H9 (cell line): ENCODE measurements around the gene CYSTM1. TPM values are rescaled to one million over a fixed set of nuclear protein-coding genes. Genes with fewer than 3 reads are reported as not detected.
A peak's percentile ranks its signal among the peaks of the same experiment; 100 is the strongest.

Experiments
- DNase-seq: peaks from one replicate; pipeline ENCODE4 v3.0.0-alpha.2; 2017
- H2AFZ ChIP-seq: one replicate; pipeline ENCODE4 v1.6.1; 2013; ENCODE audit warnings: mild to moderate bottlenecking, low read length, control low read depth, moderate library complexity
- H2AK5ac ChIP-seq: 2 replicates; pipeline ENCODE4 v1.6.1; 2013; ENCODE audit warnings: low read length, control low read depth, mixed read lengths; ENCODE audit not compliant: insufficient read length
- H2BK120ac ChIP-seq: one replicate; pipeline ENCODE4 v1.6.1; 2013; ENCODE audit warnings: low read depth, mild to moderate bottlenecking, low read length, control low read depth, inconsistent platforms; ENCODE audit not compliant: poor library complexity, severe bottlenecking
- H2BK12ac ChIP-seq: 2 replicates; pipeline ENCODE4 v1.6.1; 2013; ENCODE audit warnings: low read length, control low read depth, mixed read lengths, low read depth; ENCODE audit not compliant: insufficient read length
- H2BK15ac ChIP-seq: 2 replicates; pipeline ENCODE4 v1.6.1; 2013; ENCODE audit warnings: low read depth, low read length, control low read depth
- H2BK20ac ChIP-seq: one replicate; pipeline ENCODE4 v1.6.1; 2013; ENCODE audit warnings: low read depth, mild to moderate bottlenecking, low read length, control low read depth, inconsistent platforms; ENCODE audit not compliant: poor library complexity, severe bottlenecking
- H2BK5ac ChIP-seq: 2 replicates; pipeline ENCODE4 v1.6.1; 2013; ENCODE audit warnings: low read length, control low read depth, mixed read lengths; ENCODE audit not compliant: insufficient read length
- H3K14ac ChIP-seq: 2 replicates; pipeline ENCODE4 v1.6.1; 2013; ENCODE audit warnings: low read length, control low read depth; ENCODE audit not compliant: insufficient read depth
- H3K18ac ChIP-seq: 2 replicates; pipeline ENCODE4 v1.6.1; 2013; ENCODE audit warnings: low read depth, mild to moderate bottlenecking, mixed read lengths, low read length, control low read depth; ENCODE audit not compliant: insufficient read length
- H3K23ac ChIP-seq: 2 replicates; pipeline ENCODE4 v1.6.1; 2013; ENCODE audit warnings: low read length, control low read depth, mixed read lengths, low read depth; ENCODE audit not compliant: insufficient read length
- H3K23me2 ChIP-seq: 2 replicates; pipeline ENCODE4 v1.6.1; 2013; ENCODE audit warnings: low read depth, mild to moderate bottlenecking, mixed read lengths, low read length, control low read depth; ENCODE audit not compliant: insufficient read length, poor library complexity, severe bottlenecking
- H3K27ac ChIP-seq: 2 replicates; pipeline ENCODE4 v1.5.1; 2013; ENCODE audit warnings: low read length, control low read depth, mixed read lengths, low read depth; ENCODE audit not compliant: insufficient read length
- H3K27me3 ChIP-seq: 2 replicates; pipeline ENCODE4 v1.6.1; 2013; ENCODE audit warnings: low read length, control low read depth, inconsistent platforms; ENCODE audit not compliant: insufficient read depth
- H3K4ac ChIP-seq: 2 replicates; pipeline ENCODE4 v1.6.1; 2013; ENCODE audit warnings: low read depth, mild to moderate bottlenecking, control low read depth, inconsistent platforms, low read length, moderate library complexity
- H3K4me1 ChIP-seq: 2 replicates; pipeline ENCODE4 v1.6.1; 2013; ENCODE audit warnings: low read length, control low read depth, inconsistent platforms; ENCODE audit not compliant: insufficient read depth
- H3K4me2 ChIP-seq: 2 replicates; pipeline ENCODE4 v1.6.1; 2013; ENCODE audit warnings: low read length, control low read depth, mixed read lengths; ENCODE audit not compliant: insufficient read length, insufficient read depth
- H3K56ac ChIP-seq: 2 replicates; pipeline ENCODE4 v1.6.1; 2013; ENCODE audit warnings: low read depth, mild to moderate bottlenecking, mixed read lengths, low read length, control low read depth; ENCODE audit not compliant: insufficient read length
- H3K79me1 ChIP-seq: 2 replicates; pipeline ENCODE4 v1.6.1; 2013; ENCODE audit warnings: low read depth, mild to moderate bottlenecking, moderate library complexity, low read length, control low read depth, inconsistent platforms; ENCODE audit not compliant: insufficient read depth, poor library complexity, severe bottlenecking
- H3K79me2 ChIP-seq: 2 replicates; pipeline ENCODE4 v1.6.1; 2013; ENCODE audit warnings: low read length, control low read depth, inconsistent platforms; ENCODE audit not compliant: insufficient read depth
- H3K9ac ChIP-seq: 2 replicates; pipeline ENCODE4 v1.6.1; 2013; ENCODE audit warnings: low read length, control low read depth, mixed read lengths; ENCODE audit not compliant: insufficient read length; ENCODE audit errors: extremely low read depth
- H3K9me3 ChIP-seq: one replicate; pipeline ENCODE4 v1.6.1; 2013; ENCODE audit warnings: low read depth, low read length, inconsistent platforms; ENCODE audit not compliant: control insufficient read depth
- H3T11ph ChIP-seq: one replicate; pipeline ENCODE4 v1.6.1; 2013; ENCODE audit warnings: mild to moderate bottlenecking, low read length, control low read depth, inconsistent platforms
- H4K20me1 ChIP-seq: one replicate; pipeline ENCODE4 v1.6.1; 2013; ENCODE audit not compliant: control insufficient read depth, insufficient read length, insufficient read depth
- H4K5ac ChIP-seq: 2 replicates; pipeline ENCODE4 v1.6.1; 2013; ENCODE audit warnings: low read depth, mild to moderate bottlenecking, mixed read lengths, low read length, control low read depth; ENCODE audit not compliant: insufficient read length
- H4K8ac ChIP-seq: replicated peaks from 2 replicates; pipeline ENCODE4 v1.6.1; 2013; ENCODE audit warnings: low read length, control low read depth, mixed read lengths, low read depth; ENCODE audit not compliant: insufficient read length
- H4K91ac ChIP-seq: 2 replicates; pipeline ENCODE4 v1.6.1; 2013; ENCODE audit warnings: low read depth, mild to moderate bottlenecking, moderate library complexity, mixed read lengths, low read length, control low read depth; ENCODE audit not compliant: insufficient read length
- H3K27ac Mint-ChIP-seq, 3 experiments: 2 replicates in 2 of 3; 3 replicates in 1 of 3; pipeline ENCODE4 v1.8.0; 2020 to 2021; ENCODE audit warnings: mixed read lengths in 3 of 3, mild to moderate bottlenecking in 1 of 3, moderate library complexity in 1 of 3
- H3K27me3 Mint-ChIP-seq: 2 replicates; pipeline ENCODE4 v1.8.0; 2021; ENCODE audit warnings: low read depth, mild to moderate bottlenecking, moderate library complexity, mixed read lengths
- H3K36me3 Mint-ChIP-seq, 3 experiments: 2 replicates in 2 of 3; 3 replicates in 1 of 3; pipeline ENCODE4 v1.8.0; 2020 to 2021; ENCODE audit warnings: low read depth in 3 of 3, mixed read lengths in 3 of 3; ENCODE audit not compliant: insufficient read depth in 1 of 3
- H3K4me1 Mint-ChIP-seq, 2 experiments: 2 replicates each; pipeline ENCODE4 v1.8.0; 2020; ENCODE audit warnings: mixed read lengths in 2 of 2
- H3K4me3 Mint-ChIP-seq, 2 experiments: 2 replicates in 1 of 2; 3 replicates in 1 of 2; pipeline ENCODE4 v1.8.0; 2020 to 2021; ENCODE audit warnings: mild to moderate bottlenecking in 2 of 2, mixed read lengths in 2 of 2, moderate library complexity in 1 of 2
- H3K9me3 Mint-ChIP-seq, 2 experiments: 2 replicates in 1 of 2; 3 replicates in 1 of 2; pipeline ENCODE4 v1.8.0; 2020; ENCODE audit warnings: mild to moderate bottlenecking in 2 of 2, mixed read lengths in 2 of 2, moderate library complexity in 1 of 2
- WGBS: extraction: QIAGEN DNeasy Blood & Tissue Kit; methylation state at CpG from one replicate; pipeline ENCODE4 v1.1.7; 2013; ENCODE audit warnings: missing lambda C conversion rate, low lambda C conversion rate, mixed read lengths; ENCODE audit not compliant: insufficient read length; ENCODE audit errors: extremely low coverage; 5-methylcytosine and 5-hydroxymethylcytosine counted together
- total RNA-seq: library from RNA; stranded (reverse); gene quantifications from 2 replicates; pipeline ENCODE4 v1.2.1, GENCODE V29; 2021
- TF ChIP-seq, protein P1 (sequence below): fragments of 200-600 bp; sonication (generic); conservative IDR thresholded peaks from 3 replicates; pipeline ENCODE4 v1.8.0; 2021; ENCODE audit warnings: antibody characterized with exemption, mild to moderate bottlenecking

Gene CYSTM1
- total RNA-seq, 1 experiment from 2014 or later: 20.6 TPM

DNA sequence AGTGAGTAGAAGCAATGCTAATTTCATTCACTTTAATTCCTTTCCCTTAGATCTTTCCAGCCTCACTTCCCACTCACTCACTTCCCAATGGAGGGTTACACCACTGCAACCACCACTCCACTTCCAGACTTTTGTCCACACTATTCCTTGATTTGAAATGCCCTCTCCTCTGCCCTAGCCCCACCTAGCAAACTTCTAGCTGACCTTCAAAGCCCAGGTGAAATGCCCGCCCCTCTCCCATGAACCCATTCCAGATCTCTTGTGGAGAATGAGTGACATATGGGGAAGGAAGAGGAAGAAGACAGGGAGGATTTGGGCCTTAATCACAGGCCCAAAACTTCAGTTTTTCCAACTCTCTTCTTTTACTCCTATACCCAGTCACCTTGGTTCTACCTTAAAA, 90.9 kb downstream of the CYSTM1 start:
- whole genome bisulfite sequencing: no CpG with 5 or more reads among the region's 1 CpG
- no peak overlapping the region for H2BK120ac ChIP-seq
- no peaks in the 10 kb centered on the region for H3K27me3 Mint-ChIP-seq
- no peaks in the 10 kb centered on the region for H3K9me3 Mint-ChIP-seq
- no peak overlapping the region for H2BK15ac ChIP-seq
- H3K79me2 ChIP-seq: 0 out of 2 replicates have a peak, but pooled peaks cover 2% of the 10 kb centered on the region
- H3T11ph ChIP-seq: no peak overlapping the region
- no peak overlapping the region for H3K9ac ChIP-seq
- peaks cover 17 to 22% of the 10 kb centered on the region in 2 experiments for H3K4me1 Mint-ChIP-seq
- H3K27ac Mint-ChIP-seq: peak overlapping the region in 1 of 3 experiments; percentile 42; a peak in 3 of 7 replicates
- no peak overlapping the region for H3K4me2 ChIP-seq
- no peaks in the 10 kb centered on the region for H3K23me2 ChIP-seq
- no peaks in the 10 kb centered on the region for H3K4me1 ChIP-seq
- no peak overlapping the region for H4K91ac ChIP-seq
- H3K27ac ChIP-seq: no peak overlapping the region
- H4K8ac ChIP-seq: no peak overlapping the region
- DNase-seq: no peak
- H3K4ac ChIP-seq: no peak overlapping the region
- no peak overlapping the region for H2BK12ac ChIP-seq
- H2BK20ac ChIP-seq: no peak overlapping the region
- no peak overlapping the region for H3K14ac ChIP-seq
- no peak overlapping the region for H3K23ac ChIP-seq
- H3K79me1 ChIP-seq: peaks cover 5% of the 10 kb centered on the region
- no peaks in the 10 kb centered on the region for H3K9me3 ChIP-seq
- no peak overlapping the region for H3K4me3 Mint-ChIP-seq
- peaks cover 0 to 2% (median 0%) of the 10 kb centered on the region in 3 experiments; a peak in 1 of 7 replicates for H3K36me3 Mint-ChIP-seq
- no peaks in the 10 kb centered on the region for H4K20me1 ChIP-seq
- no peak overlapping the region for H4K5ac ChIP-seq
- no peak overlapping the region for H2BK5ac ChIP-seq
- no peak overlapping the region for H3K56ac ChIP-seq
- no peak overlapping the region for H2AK5ac ChIP-seq
- no peak overlapping the region for H3K18ac ChIP-seq
- no peak overlapping the region for H2AFZ ChIP-seq
- TF ChIP-seq, protein P1, sequence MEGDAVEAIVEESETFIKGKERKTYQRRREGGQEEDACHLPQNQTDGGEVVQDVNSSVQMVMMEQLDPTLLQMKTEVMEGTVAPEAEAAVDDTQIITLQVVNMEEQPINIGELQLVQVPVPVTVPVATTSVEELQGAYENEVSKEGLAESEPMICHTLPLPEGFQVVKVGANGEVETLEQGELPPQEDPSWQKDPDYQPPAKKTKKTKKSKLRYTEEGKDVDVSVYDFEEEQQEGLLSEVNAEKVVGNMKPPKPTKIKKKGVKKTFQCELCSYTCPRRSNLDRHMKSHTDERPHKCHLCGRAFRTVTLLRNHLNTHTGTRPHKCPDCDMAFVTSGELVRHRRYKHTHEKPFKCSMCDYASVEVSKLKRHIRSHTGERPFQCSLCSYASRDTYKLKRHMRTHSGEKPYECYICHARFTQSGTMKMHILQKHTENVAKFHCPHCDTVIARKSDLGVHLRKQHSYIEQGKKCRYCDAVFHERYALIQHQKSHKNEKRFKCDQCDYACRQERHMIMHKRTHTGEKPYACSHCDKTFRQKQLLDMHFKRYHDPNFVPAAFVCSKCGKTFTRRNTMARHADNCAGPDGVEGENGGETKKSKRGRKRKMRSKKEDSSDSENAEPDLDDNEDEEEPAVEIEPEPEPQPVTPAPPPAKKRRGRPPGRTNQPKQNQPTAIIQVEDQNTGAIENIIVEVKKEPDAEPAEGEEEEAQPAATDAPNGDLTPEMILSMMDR: no peak
- H3K27me3 ChIP-seq: no peaks in the 10 kb centered on the region
